Tibial nerve (tissue), 4 donors: ENCODE data around the gene RNF151. TPM values are rescaled to one million over a fixed set of nuclear protein-coding genes. Genes with fewer than 3 reads are reported as not detected.

Experiments used
- DNase-seq, 2 donors: peaks; one replicate each; pipeline ENCODE4 v3.0.0-alpha.2; 2019; ENCODE audit warnings: low spot score in 2 of 2
- H3K27ac ChIP-seq, 4 donors: fragments of 200-600 bp; sonication (generic) in 3 of 4; one replicate each; pipeline ENCODE4 v1.5.1; 2017 to 2019; ENCODE audit warnings: mild to moderate bottlenecking in 1 of 4
- H3K27me3 ChIP-seq, 2 donors: fragments of 200-600 bp; sonication (generic) in 1 of 2; one replicate each; pipeline versions ENCODE4 v1.5.1 to v1.6.0; 2017 to 2019
- H3K36me3 ChIP-seq, 3 donors: fragments of 200-600 bp; sonication (generic); one replicate each; pipeline ENCODE4 v1.5.1; 2018 to 2019
- H3K4me1 ChIP-seq, 4 donors: fragments of 200-600 bp; sonication (generic) in 3 of 4; one replicate each; pipeline ENCODE4 v1.5.1; 2017 to 2019
- H3K4me3 ChIP-seq, 4 donors: fragments of 200-600 bp; sonication (generic) in 3 of 4; one replicate each; pipeline ENCODE4 v1.5.1; 2017 to 2019; ENCODE audit warnings: mild to moderate bottlenecking in 1 of 4, moderate library complexity in 1 of 4
- H3K9me3 ChIP-seq, 4 donors: fragments of 200-600 bp; sonication (generic) in 3 of 4; one replicate each; pipeline ENCODE4 v1.5.1; 2017 to 2019
- CTCF ChIP-seq, 5 experiments: fragments of 200-600 bp in 3 of 5; fragments of 450-650 bp in 2 of 5; sonication (generic) in 3 of 5; IDR thresholded peaks; one replicate each; pipeline ENCODE4 v1.5.1; 2016 to 2019; ENCODE audit warnings: antibody characterized with exemption in 5 of 5, mild to moderate bottlenecking in 3 of 5, moderate library complexity in 2 of 5
- EP300 ChIP-seq, 2 donors: sonication (generic); formaldehyde crosslinking; IDR thresholded peaks; one replicate each; pipeline ENCODE4 v1.6.1; 2017; ENCODE audit warnings: antibody characterized with exemption in 2 of 2, mild to moderate bottlenecking in 1 of 2
- POLR2A ChIP-seq, 2 donors: fragments of 450-650 bp; IDR thresholded peaks; one replicate each; pipeline ENCODE4 v1.6.1; 2017; ENCODE audit warnings: antibody characterized with exemption in 2 of 2, mild to moderate bottlenecking in 2 of 2, moderate library complexity in 2 of 2
- WGBS, 2 donors: methylation state at CpG; one replicate each; pipeline ENCODE4 v1.1.5; 2018; 5-methylcytosine and 5-hydroxymethylcytosine counted together
- small RNA-seq: library from RNA; depleted of rRNA; stranded (forward); fragments of <200 nt; gene quantifications from one replicate; pipeline ENCODE3, GENCODE V24; 2016
- total RNA-seq, 4 donors: library from RNA; depleted of rRNA; stranded (reverse); fragments of >200 nt; gene quantifications; one replicate each; pipeline ENCODE4 v1.1.0, GENCODE V29; 2016

Gene RNF151
- total RNA-seq, 4 donors from 2014 or later = not detected

- TF ChIP-seq CTCF (IDR thresholded peaks at IDR 0.05) (no peak), POLR2A (IDR thresholded peaks at IDR 0.05) (no peak), EP300 (IDR thresholded peaks at IDR 0.05) (no peak)
- no peak for DNase-seq
- Histone ChIP-seq H3K36me3 (no peaks in the 10 kb centered on the region), H3K4me3 (no peak overlapping the region), H3K4me1 (peaks cover 0 to 17% (median 4%) of the 10 kb centered on the region in 4 donors), H3K27me3 (peaks cover 0 to 25% of the 10 kb centered on the region in 2 donors), H3K27ac (no peak overlapping the region), H3K9me3 (no peaks in the 10 kb centered on the region)
- WGBS, 2 donors = 29 to 35% methylated on average over 11 to 13 of the region's 13 CpGs
Measured at GRCh38 chr16:2016407-2016922, 49.8 kb downstream of the RNF151 start.

Small RNA genes within 50 kb of the gene (small RNA-seq; reads per million reads assigned to genes)
- gene AC005363.2 (not detected), gene RN7SL219P (not detected), gene SNORA10 (not detected), gene SNORA64 (not detected)

Other genes with a start within 250 kb of the RNF151 start
- 100 to 1,000 TPM; 113 to 198 (median 128) TPM for gene NME3, start 195.3 kb upstream of the RNF151 start, total RNA-seq
- 10 to 100 TPM; 13.2 to 41.4 (median 17.7) TPM for gene EME2, start 194.0 kb upstream of the RNF151 start, total RNA-seq
- 100 to 1,000 TPM in 1 of 4 donors, 10 to 100 TPM in 3; 58.1 to 121 (median 81.0) TPM for gene MRPS34, start 193.7 kb upstream of the RNF151 start, total RNA-seq
- 100 to 1,000 TPM in 3 of 4 donors, 10 to 100 TPM in 1; 90.7 to 122 (median 112) TPM for gene SPSB3, start 184.3 kb upstream of the RNF151 start, total RNA-seq
- 10 to 100 TPM; 73.5 to 93.9 (median 87.4) TPM for gene NUBP2, start 183.9 kb upstream of the RNF151 start, total RNA-seq
- 1 to 10 TPM in 1 of 4 donors, under 1 TPM in 1, not detected in 2; 0.63 to 1.6 TPM for gene IGFALS, start 173.2 kb upstream of the RNF151 start, total RNA-seq
- gene HAGH, start 140.0 kb upstream of the RNF151 start, total RNA-seq = 100 to 1,000 TPM in 2 of 4 donors, 10 to 100 TPM in 2; 89.2 to 161 (median 100) TPM
- 10 to 100 TPM; 17.5 to 44.1 (median 33.7) TPM for gene FAHD1, start 139.7 kb upstream of the RNF151 start, total RNA-seq
- gene MEIOB, start 94.7 kb upstream of the RNF151 start, total RNA-seq = not detected
- not detected for gene HS3ST6, start 48.4 kb upstream of the RNF151 start, total RNA-seq
- gene MSRB1, start 23.7 kb upstream of the RNF151 start, total RNA-seq = 10 to 100 TPM; 22.5 to 46.1 (median 30.3) TPM
- not detected for gene RPL3L, start 12.2 kb upstream of the RNF151 start, total RNA-seq
- 100 to 1,000 TPM in 2 of 4 donors, 10 to 100 TPM in 2; 86.9 to 136 (median 116) TPM for gene NDUFB10, start 7.3 kb upstream of the RNF151 start, total RNA-seq
- 1,000 to 10,000 TPM; 1,591 to 3,468 (median 1,745) TPM for gene RPS2, start 2.0 kb upstream of the RNF151 start, total RNA-seq
- gene TBL3, start 5.2 kb downstream of the RNF151 start, total RNA-seq = 10 to 100 TPM; 37.6 to 70.8 (median 46.2) TPM
- gene NOXO1, start 14.6 kb downstream of the RNF151 start, total RNA-seq = 1 to 10 TPM in 1 of 4 donors, not detected in 3; 3.9 TPM
- 10 to 100 TPM; 13.4 to 20.2 (median 18.1) TPM for gene GFER, start 17.3 kb downstream of the RNF151 start, total RNA-seq
- 1 to 10 TPM in 1 of 4 donors, not detected in 3; 3.9 TPM for gene SYNGR3, start 23.1 kb downstream of the RNF151 start, total RNA-seq
- 10 to 100 TPM; 37.0 to 83.1 (median 49.2) TPM for gene ZNF598, start 43.0 kb downstream of the RNF151 start, total RNA-seq
- 1 to 10 TPM in 2 of 4 donors, not detected in 2; 3.0 to 3.1 TPM for gene NPW, start 52.9 kb downstream of the RNF151 start, total RNA-seq
- 10 to 100 TPM; 54.7 to 83.1 (median 64.9) TPM for gene NHERF2, start 60.0 kb downstream of the RNF151 start, total RNA-seq
- gene NTHL1, start 81.0 kb downstream of the RNF151 start, total RNA-seq = 10 to 100 TPM; 22.8 to 56.7 (median 28.1) TPM
- gene TSC2, start 81.1 kb downstream of the RNF151 start, total RNA-seq = 100 to 1,000 TPM in 2 of 4 donors, 10 to 100 TPM in 2; 75.4 to 507 (median 111) TPM
- gene PKD1, start 169.0 kb downstream of the RNF151 start, total RNA-seq = 100 to 1,000 TPM; 207 to 542 (median 381) TPM
- not detected for gene RAB26, start 181.8 kb downstream of the RNF151 start, total RNA-seq
- 10 to 100 TPM; 29.1 to 53.7 (median 38.4) TPM for gene TRAF7, start 188.9 kb downstream of the RNF151 start, total RNA-seq
- under 1 TPM in 3 of 4 donors, not detected in 1; 0.20 to 0.63 (median 0.30) TPM for gene CASKIN1, start 229.7 kb downstream of the RNF151 start, total RNA-seq
- 10 to 100 TPM; 28.8 to 73.8 (median 43.8) TPM for gene MLST8, start 238.6 kb downstream of the RNF151 start, total RNA-seq
- 100 to 1,000 TPM in 1 of 4 donors, 10 to 100 TPM in 3; 19.8 to 203 (median 24.4) TPM for gene BRICD5, start 244.0 kb downstream of the RNF151 start, total RNA-seq
- gene PGP, start 248.0 kb downstream of the RNF151 start, total RNA-seq = 10 to 100 TPM; 13.1 to 27.0 (median 23.2) TPM